NCI-H510A (cell line): Measurements from ENCODE around the gene PAK1.

ENCODE experiments used
- DNase-seq: peaks from one replicate; lab custom pipeline; 2025; lab: John Stamatoyannopoulos, UW

Gene PAK1

DNA sequence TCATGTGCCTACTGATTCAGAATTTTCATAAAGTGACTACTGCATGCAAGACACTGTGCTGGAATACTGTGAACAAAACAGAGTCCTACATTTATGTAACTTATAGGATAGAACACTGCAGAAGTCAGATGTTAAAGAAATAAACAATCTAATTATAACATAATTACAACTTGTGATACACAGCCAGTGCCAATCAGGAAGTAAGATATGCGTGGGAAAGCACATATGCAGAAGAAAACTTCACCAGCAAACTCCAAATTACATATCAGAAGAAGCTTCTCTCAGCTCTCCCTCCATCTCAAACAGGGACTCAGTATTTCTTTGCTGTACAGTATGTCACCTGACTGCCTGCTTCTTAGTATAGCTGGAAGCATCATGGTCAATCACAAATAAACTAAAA, 37.4 kb downstream of the PAK1 start:
- DNase-seq, result no peak

DNA sequence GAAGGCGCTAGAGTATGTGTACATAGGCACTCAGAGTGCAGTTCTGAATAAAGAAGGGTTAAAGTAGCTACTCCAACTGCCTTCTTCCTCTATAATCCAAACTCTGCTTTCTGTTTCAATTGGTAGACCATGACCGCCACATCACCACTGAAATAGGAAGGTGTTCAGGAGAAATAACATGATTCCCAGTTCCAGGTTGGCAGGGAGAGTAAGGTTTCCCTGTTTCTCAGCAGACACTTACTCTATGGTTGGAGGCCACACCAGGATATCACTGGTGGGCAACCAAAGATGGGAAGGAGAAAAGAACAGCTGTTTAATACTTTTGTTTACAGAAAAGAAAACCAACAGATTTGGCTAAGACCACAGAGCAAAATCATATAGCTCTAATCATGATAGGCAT, 37.9 kb downstream of the PAK1 start:
- no peak for DNase-seq

DNA sequence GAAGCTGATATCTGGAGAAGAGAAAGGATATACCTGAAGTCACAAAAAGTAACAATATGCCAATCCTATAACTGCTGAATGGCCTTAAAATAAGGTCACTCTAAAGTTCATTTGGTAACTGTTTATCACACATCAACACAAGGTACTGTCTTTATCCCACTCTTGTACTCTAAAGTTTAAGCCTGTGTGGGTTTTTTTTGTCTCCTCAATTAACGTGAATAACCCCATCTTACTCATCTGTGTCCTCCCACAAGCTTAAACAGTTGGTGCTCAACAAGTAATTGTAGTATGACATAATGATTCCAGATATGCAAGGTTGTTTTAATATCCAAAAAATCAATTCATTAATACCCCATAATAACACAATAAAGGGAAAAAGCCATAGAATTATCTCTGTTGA, 42.1 kb downstream of the PAK1 start:
- DNase-seq, result no peak

- no peak for DNase-seq
Measured at GRCh38 chr11:77428598-77428997, 45.3 kb downstream of the PAK1 start.

DNA sequence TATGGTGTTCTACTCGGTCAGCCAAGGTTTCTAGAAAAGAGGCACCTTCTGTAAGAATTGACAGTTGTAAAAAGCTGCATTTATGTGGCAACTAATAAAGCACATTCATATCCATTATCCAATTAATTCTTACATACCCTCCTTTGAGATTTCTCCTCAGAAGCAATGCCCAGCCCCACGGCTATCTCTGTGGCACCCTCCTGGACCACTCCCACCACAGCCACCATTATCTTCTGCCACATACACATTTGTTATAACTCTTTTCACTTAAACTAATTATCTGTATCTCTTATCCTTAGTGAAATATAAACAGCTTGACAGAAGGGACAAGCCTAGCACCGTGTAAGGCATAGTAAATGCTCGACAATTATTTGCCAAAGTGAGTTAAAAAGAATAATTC, 48.5 kb downstream of the PAK1 start:
- DNase-seq, result no peak

DNA sequence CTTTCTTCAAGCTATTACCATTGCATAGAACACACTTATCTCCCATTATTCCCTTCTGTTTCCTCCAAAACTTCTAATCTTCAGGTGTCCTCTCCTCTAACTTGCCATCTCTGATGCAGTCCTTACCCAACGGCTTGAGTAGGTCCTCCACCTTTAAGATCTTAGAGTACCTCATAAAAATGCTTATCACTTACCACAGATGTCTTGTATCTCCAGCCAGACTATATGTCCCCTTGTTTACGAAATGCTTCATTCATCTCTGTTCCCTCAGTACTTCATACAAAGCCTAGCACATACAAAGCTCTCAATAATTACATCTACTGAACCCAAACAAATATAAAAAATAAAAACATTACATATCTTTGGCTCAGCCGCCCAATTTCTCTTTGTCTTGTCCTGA, 49.2 kb downstream of the PAK1 start:
- DNase-seq, result no peak

- DNase-seq, result no peak
Measured at GRCh38 chr11:77423624-77424023, 50.3 kb downstream of the PAK1 start.

GRCh38 chr11:77422687-77423086, 51.2 kb downstream of the PAK1 start:
- DNase-seq, result no peak

GRCh38 chr11:77421041-77421723, 52.7 kb downstream of the PAK1 start:
- DNase-seq, result no peak

- DNase-seq, result no peak
Measured at GRCh38 chr11:77418971-77419597, 54.8 kb downstream of the PAK1 start.

DNA sequence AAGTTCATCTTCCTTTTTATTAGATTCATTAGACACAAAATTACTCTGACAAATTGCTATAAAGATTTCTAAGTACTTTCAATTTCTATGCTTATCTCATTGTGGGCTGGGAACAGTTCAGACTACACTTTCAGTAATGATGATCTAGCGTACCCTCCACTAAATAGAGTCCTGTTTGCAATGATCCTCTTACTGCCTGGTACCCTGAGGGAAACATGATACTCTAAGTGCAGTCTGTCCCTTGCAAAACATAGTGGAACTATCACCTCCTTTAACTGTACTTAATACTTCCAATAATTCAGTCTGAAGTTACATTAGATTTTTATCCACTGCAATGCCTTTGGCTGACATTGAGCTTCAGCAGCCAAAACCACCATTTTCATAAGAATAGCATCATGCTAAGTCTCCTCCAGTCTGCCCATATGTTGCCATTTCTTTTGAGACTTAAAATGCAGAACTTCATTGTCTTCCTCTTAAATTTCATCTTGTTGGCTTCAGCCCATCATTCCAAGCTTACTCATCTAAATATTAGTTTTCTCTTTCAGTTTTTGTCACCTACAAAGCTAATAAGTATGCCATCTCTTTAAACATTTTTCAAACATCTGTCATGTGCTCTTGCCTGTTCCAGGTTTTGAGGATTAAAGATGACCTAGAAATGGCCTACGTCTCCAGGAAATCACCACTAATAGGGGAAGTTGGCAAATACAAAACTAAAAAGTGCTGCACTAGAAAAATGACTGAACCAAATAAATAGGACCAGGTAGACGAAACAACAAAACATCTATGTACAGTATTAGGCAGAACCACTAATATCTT, 55.5 kb downstream of the PAK1 start:
- DNase-seq, result no peak

GRCh38 chr11:77416357-77416756, 57.5 kb downstream of the PAK1 start:
- no peak for DNase-seq

- DNase-seq, result no peak
Measured at GRCh38 chr11:77413850-77414460, 59.9 kb downstream of the PAK1 start.

DNA sequence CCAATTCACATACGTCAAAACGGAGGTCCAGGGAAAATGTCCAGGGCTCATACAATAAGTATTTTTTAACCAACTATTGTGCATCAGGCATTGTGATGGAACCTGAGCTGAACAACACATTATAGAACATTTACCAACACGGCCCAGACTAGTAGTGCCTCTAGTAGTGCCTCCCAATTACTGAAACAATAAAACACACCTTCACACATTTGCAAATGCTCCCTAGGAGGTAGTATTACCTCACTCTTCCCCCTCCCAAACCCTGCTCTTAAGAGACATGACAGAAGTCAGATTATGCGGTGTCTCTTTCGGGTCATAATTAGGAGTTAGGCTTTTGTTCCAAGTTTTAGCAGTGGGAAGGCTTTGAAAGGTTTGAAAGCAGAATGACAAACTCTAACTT, 61.1 kb downstream of the PAK1 start:
- no peak for DNase-seq

DNA sequence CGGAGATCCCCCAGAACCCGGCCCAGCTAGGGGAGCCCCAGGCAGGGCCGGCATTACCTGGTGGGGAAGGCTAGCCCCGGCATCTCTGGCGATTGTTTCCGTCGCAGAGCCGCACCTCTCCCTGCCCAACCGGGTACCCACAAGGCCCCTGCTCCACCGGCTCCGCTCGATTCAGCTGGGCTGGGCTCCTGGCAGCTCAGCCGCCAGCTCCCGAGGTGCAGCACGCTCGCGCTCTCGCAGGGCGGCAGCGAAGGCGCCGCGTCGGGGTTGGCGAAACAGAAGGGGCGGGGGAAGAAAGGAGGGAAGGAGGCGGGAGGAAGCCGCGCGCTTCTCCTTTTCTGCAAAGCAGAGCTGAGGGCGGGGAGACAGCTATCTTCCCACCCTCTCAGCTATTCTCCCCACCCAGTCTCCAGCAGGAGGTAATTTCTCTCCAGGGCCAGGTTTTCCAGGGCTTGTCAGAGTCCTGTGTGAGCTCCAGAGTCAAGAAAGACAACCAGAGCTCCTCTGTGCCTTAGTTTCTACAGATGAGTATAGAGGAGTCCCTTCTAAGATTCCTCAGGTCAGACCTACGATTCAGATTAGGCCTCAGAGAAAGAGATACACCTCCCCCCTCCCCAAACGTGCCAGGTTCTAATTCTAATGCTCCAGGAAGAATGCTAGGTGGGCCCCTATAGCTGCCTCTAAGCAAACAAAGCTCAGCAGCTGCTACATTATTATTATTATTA, 62.0 kb downstream of the PAK1 start:
- DNase-seq, result peak; percentile 49

DNA sequence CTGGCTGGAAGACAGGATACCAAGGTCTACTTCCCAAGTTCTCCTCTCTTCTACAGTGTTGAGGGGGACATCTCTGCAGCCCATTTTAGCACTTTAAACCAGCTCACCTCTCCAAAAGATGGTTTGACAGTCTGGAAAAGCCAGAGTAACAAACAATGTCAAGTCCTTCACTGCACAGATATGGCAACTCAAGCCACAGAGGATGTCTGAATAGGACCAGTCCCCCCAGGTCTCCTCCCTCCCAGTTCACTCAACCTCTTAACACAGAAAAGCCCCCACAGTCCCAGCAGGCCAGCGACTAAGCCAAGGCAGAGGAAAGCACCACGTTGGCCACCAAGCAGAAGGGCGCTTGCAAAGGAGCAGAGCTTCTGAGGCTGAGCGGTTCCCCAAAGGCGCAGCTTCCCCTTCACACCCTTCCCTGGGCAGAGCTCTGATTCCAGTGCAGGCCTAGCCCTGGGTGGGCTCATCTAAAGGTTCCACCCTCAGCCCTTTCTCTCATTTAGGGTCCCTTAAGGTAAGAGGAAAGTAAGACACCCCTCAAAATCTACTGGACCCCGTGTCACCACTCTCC, 62.7 kb downstream of the PAK1 start:
- no peak for DNase-seq

DNA sequence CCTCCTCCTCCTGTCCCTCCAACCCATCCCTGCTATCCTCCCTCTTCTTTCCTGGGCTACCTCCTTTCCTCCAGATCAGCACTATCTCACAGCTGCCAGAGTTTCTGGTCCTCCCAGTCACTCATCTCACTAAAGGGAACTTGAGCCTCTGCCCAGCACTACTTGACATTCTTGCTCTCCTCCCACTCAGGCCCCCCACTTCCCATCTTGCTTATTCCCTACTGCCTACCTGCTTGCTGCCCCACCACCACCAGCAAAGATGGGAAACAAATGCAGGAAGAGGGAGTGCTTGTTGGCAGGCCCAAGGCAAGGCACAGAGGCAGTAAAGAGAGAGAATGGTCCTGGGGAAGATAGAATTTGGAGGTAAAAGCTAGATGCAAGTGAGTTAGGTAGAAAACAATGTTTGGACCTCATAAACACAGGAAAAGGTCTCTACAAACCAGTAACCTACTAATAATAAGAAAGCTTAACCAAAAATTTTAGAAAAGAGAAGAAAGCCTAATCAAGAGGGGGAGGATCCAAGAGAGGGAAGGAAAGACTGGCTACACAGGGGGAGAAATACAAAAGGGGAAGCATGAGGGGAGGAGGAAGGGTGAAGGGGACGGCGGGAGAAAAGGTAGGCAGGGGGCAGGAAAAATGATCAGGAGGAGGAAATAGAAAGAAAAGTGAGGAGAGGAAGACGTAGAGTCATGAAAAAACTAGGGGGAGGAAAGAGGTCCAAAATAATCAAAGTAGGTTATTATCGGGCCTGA, 63.6 kb downstream of the PAK1 start:
- DNase-seq, result no peak

DNA sequence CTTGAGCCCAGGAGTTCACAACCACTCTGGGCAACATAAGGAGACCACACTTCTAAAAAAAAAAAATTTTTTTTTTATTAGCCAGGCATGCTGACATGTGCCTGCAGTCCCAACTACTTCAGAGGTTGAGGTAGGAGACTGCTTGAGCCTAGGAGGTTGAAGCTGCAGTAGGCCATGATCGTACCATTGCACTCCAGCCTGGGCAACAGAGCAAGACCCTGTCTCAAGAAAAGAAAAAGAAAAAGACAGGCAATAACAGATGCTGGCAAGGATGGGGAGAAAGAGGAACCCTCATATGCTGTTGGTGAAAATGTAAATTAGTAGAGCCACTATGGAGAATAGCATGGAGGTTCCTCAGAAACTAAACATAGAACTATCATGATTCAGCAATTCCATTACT, 64.8 kb downstream of the PAK1 start:
- no peak for DNase-seq

DNA sequence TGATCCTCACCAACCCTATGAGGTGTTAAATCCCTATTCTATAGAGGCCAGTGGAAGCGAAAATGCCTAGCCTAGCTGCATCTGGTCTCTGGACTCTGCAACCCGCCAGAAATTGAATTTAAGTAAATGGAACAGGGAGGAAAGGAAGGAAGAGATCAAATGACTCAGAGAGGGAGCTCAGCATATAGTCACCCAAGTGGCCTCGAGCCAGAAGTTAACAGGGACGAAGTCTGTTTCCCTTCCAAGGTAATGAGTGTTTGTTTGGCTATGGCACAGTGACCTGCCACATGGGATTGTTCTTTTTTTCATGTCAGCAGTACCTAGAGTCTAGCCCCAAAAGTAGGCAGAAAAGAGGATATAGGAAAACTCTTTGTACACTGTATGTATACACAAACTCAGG, 66.3 kb downstream of the PAK1 start:
- DNase-seq, result peak; percentile 30

DNA sequence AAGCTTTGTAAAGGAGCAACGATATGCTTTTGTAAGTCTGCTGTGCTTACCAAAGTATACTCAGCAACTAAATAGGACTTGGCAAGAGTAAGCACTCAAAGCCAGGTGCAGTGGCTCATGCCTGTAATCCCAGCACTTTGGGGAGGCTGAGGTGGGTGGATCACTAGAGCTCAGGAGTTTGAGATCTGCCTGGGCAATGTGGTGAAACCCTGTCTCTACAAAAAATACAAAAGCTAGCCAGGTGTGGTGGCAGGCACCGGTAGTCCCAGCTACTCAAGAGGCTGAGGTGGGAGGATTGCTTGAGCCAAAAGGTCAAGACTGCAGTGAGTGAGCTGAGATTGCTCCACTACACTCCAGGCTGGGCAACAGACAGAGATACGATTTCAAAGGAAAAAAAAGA, 67.5 kb downstream of the PAK1 start:
- DNase-seq, result peak; percentile 15

- DNase-seq, result no peak
Measured at GRCh38 chr11:77403211-77403610, 70.7 kb downstream of the PAK1 start.
